CMK (cell line): Measurements from ENCODE around the gene USP49.

Experiments
- DNase-seq: peaks from one replicate; pipeline ENCODE4 v3.0.0-alpha.2; 2010; ENCODE audit warnings: low read depth

Gene USP49

GRCh38 chr6:41874741-41875140, 20.4 kb downstream of the USP49 start:
- DNase-seq: no peak

GRCh38 chr6:41872147-41872546, 23.0 kb downstream of the USP49 start:
- no peak for DNase-seq

- DNase-seq: no peak
These were observed 23.5 kb downstream of the USP49 start for GRCh38 chr6:41871691-41872090.

- DNase-seq: no peak
These were observed 35.8 kb downstream of the USP49 start for GRCh38 chr6:41859356-41859755.

GRCh38 chr6:41858703-41859102, 36.5 kb downstream of the USP49 start:
- no peak for DNase-seq

- no peak for DNase-seq
These were observed 44.3 kb downstream of the USP49 start for GRCh38 chr6:41850861-41851260.

- DNase-seq: peak; percentile 33
These were observed 48.4 kb downstream of the USP49 start for GRCh38 chr6:41846666-41847237.

GRCh38 chr6:41843178-41843577, 52.0 kb downstream of the USP49 start:
- DNase-seq: no peak

- no peak for DNase-seq
These were observed 54.8 kb downstream of the USP49 start for GRCh38 chr6:41840326-41840725.

- DNase-seq: no peak
These were observed 58.5 kb downstream of the USP49 start for GRCh38 chr6:41836660-41837052.

GRCh38 chr6:41836022-41836659, 59.0 kb downstream of the USP49 start:
- no peak for DNase-seq

- no peak for DNase-seq
These were observed 62.9 kb downstream of the USP49 start for GRCh38 chr6:41832263-41832662.

- no peak for DNase-seq
These were observed 68.7 kb downstream of the USP49 start for GRCh38 chr6:41826343-41827022.

- no peak for DNase-seq
These were observed 70.3 kb downstream of the USP49 start for GRCh38 chr6:41824571-41825569.

GRCh38 chr6:41823178-41823577, 72.0 kb downstream of the USP49 start:
- no peak for DNase-seq

GRCh38 chr6:41822021-41822420, 73.2 kb downstream of the USP49 start:
- DNase-seq: no peak

- DNase-seq: no peak
These were observed 73.9 kb downstream of the USP49 start for GRCh38 chr6:41821266-41821665.

GRCh38 chr6:41818271-41819054, 76.7 kb downstream of the USP49 start:
- DNase-seq: peak; percentile 24

- no peak for DNase-seq
These were observed 79.6 kb downstream of the USP49 start for GRCh38 chr6:41815587-41815986.

- DNase-seq: no peak
These were observed 80.5 kb downstream of the USP49 start for GRCh38 chr6:41814629-41815028.

GRCh38 chr6:41813956-41814355, 81.2 kb downstream of the USP49 start:
- no peak for DNase-seq

GRCh38 chr6:41813469-41813868, 81.7 kb downstream of the USP49 start:
- no peak for DNase-seq
